HepG2 (cell line): ENCODE data around the gene USP9X. TPM values are rescaled to one million over a fixed set of nuclear protein-coding genes. Genes with fewer than 3 reads are reported as not detected.
A peak's percentile ranks its signal among the peaks of the same experiment; 100 is the strongest.

ENCODE experiments used
- ATF7 ChIP-seq, 2 experiments: fragments of 450-650 bp in 1 of 2; sonication (generic) in 1 of 2; formaldehyde crosslinking in 1 of 2; IDR thresholded peaks; 2 replicates each; pipeline versions ENCODE4 v1.4.0 to v1.6.1; 2016 to 2020; ENCODE audit warnings: antibody characterized with exemption in 1 of 2, mild to moderate bottlenecking in 1 of 2, missing genetic modification reagents in 1 of 2
- CAMTA2 ChIP-seq: sonication (generic); formaldehyde crosslinking; IDR thresholded peaks from 2 replicates; pipeline ENCODE4 v1.4.0; 2020; ENCODE audit warnings: mild to moderate bottlenecking, missing genetic modification reagents, borderline replicate concordance
- CC2D1A ChIP-seq: sonication (generic); formaldehyde crosslinking; IDR thresholded peaks from 2 replicates; pipeline ENCODE4 v1.8.1; 2023; ENCODE audit warnings: mild to moderate bottlenecking, missing genetic modification reagents
- GPN1 ChIP-seq: sonication (generic); formaldehyde crosslinking; IDR thresholded peaks from 2 replicates; pipeline ENCODE4 v1.5.1; 2020; ENCODE audit warnings: missing genetic modification reagents, borderline replicate concordance
- HINFP ChIP-seq: sonication (generic); formaldehyde crosslinking; IDR thresholded peaks from 2 replicates; pipeline ENCODE4 v1.4.0; 2020; ENCODE audit warnings: low read depth, mild to moderate bottlenecking, missing genetic modification reagents
- HMG20A ChIP-seq: IDR thresholded peaks from 2 replicates; pipeline ENCODE4 v1.6.1; 2016; ENCODE audit warnings: borderline replicate concordance
- LCORL ChIP-seq, 2 experiments: fragments of 450-650 bp in 1 of 2; sonication (generic) in 1 of 2; formaldehyde crosslinking in 1 of 2; IDR thresholded peaks; 2 replicates each; pipeline versions ENCODE4 v1.5.0 to v1.6.1; 2017 to 2020; ENCODE audit warnings: antibody characterized with exemption in 1 of 2, missing genetic modification reagents in 1 of 2
- MXD1 ChIP-seq: sonication (generic); formaldehyde crosslinking; IDR thresholded peaks from 2 replicates; pipeline ENCODE4 v1.4.0; 2020; ENCODE audit warnings: mild to moderate bottlenecking, missing genetic modification reagents
- PHF8 ChIP-seq: sonication (generic); formaldehyde crosslinking; IDR thresholded peaks from 2 replicates; pipeline ENCODE4 v1.5.0; 2020; ENCODE audit warnings: missing genetic modification reagents
- REPIN1 ChIP-seq: sonication (generic); formaldehyde crosslinking; IDR thresholded peaks from 2 replicates; pipeline ENCODE4 v1.8.0; 2022; ENCODE audit warnings: missing genetic modification reagents, low read depth, mild to moderate bottlenecking, borderline replicate concordance
- SOX13 ChIP-seq, 3 experiments: fragments of 450-650 bp in 1 of 3; sonication (generic) in 1 of 3; formaldehyde crosslinking in 1 of 3; IDR thresholded peaks in 2 of 3; conservative IDR thresholded peaks in 1 of 3; 2 replicates each; pipeline versions ENCODE4 v1.5.0 to v1.6.1; 2016 to 2020; ENCODE audit warnings: antibody characterized with exemption in 1 of 3, mild to moderate bottlenecking in 1 of 3, missing compliant biosample characterization in 1 of 3, missing genetic modification reagents in 1 of 3, moderate library complexity in 1 of 3
- STAT6 ChIP-seq: sonication (generic); formaldehyde crosslinking; IDR thresholded peaks from 2 replicates; pipeline ENCODE4 v1.4.0; 2020; ENCODE audit warnings: missing genetic modification reagents, mild to moderate bottlenecking, borderline replicate concordance
- ZBTB21 ChIP-seq: sonication (generic); formaldehyde crosslinking; IDR thresholded peaks from 2 replicates; pipeline ENCODE4 v1.4.0; 2020; ENCODE audit warnings: missing genetic modification reagents
- ZNF136 ChIP-seq: sonication (generic); formaldehyde crosslinking; IDR thresholded peaks from 2 replicates; pipeline ENCODE4 v1.8.1; 2022; ENCODE audit warnings: low read depth, mild to moderate bottlenecking, moderate library complexity, missing genetic modification reagents
- ZNF432 ChIP-seq: sonication (generic); formaldehyde crosslinking; IDR thresholded peaks from 2 replicates; pipeline ENCODE4 v1.5.0; 2020; ENCODE audit warnings: missing genetic modification reagents, mild to moderate bottlenecking, borderline replicate concordance
- ZNF44 ChIP-seq: sonication (generic); formaldehyde crosslinking; IDR thresholded peaks from 2 replicates; pipeline ENCODE4 v1.5.1; 2020; ENCODE audit warnings: mild to moderate bottlenecking, missing genetic modification reagents
- ZNF468 ChIP-seq: sonication (generic); formaldehyde crosslinking; IDR thresholded peaks from 2 replicates; pipeline ENCODE4 v1.8.0; 2022; ENCODE audit warnings: mild to moderate bottlenecking, moderate library complexity, missing genetic modification reagents
- ZNF576 ChIP-seq: sonication (generic); formaldehyde crosslinking; IDR thresholded peaks from 2 replicates; pipeline ENCODE4 v1.4.0; 2020; ENCODE audit warnings: mild to moderate bottlenecking, missing genetic modification reagents
- ZNF749 ChIP-seq: sonication (generic); formaldehyde crosslinking; IDR thresholded peaks from 2 replicates; pipeline ENCODE4 v1.8.0; 2022; ENCODE audit warnings: mild to moderate bottlenecking, missing genetic modification reagents, moderate library complexity, borderline replicate concordance
- polyA plus RNA-seq, 8 experiments: library from polyadenylated mRNA; depleted of rRNA in 3 of 8; stranded (reverse) in 7 of 8; unstranded in 1 of 8; fragments of >200 nt; fragmentation: Illumina TruSeq in 4 of 8; extraction: Trizol in 4 of 8; gene quantifications; 2 replicates each; pipeline versions ENCODE4 v1.2.1 to v1.2.3, GENCODE V29; 2011 to 2016; ENCODE audit warnings: low read depth in 4 of 8, missing spikeins in 1 of 8, mixed read lengths in 1 of 8; ENCODE audit not compliant: insufficient read depth in 1 of 8
- total RNA-seq, 5 experiments: library from RNA; depleted of rRNA; stranded (reverse); fragments of >200 nt; fragmentation: Illumina TruSeq; extraction: Trizol; gene quantifications; 2 replicates each; pipeline ENCODE4 v1.2.3, GENCODE V29; 2016; ENCODE audit warnings: low read depth in 1 of 5
- TF ChIP-seq, protein P1 (sequence below): sonication (generic); formaldehyde crosslinking; IDR thresholded peaks from 2 replicates; pipeline ENCODE4 v1.5.1; 2020; ENCODE audit warnings: mild to moderate bottlenecking, missing genetic modification reagents

The USP9X gene
- total and polyA plus RNA-seq, 2 of the 13 experiments (the other 11 are each of a cell fraction or from before 2014, with no cell fraction given), result 22.2 to 40.5 TPM

GRCh38 chrX:41047878-41048534 is 37.2 kb upstream of the USP9X start (continued):
- TF ChIP-seq MXD1 (no peak), ZNF432 (CRISPR knock-in tag) (no peak), SOX13 (IDR thresholded peaks at IDR 0.05) (no peak), SOX13 (CRISPR knock-in tag; conservative IDR thresholded peaks at IDR 0.05 in 1 of 2, IDR thresholded peaks at IDR 0.05 in 1 of 2) (no peak), ZNF136 (CRISPR knock-in tag) (no peak), ZNF468 (CRISPR knock-in tag) (no peak), ZBTB21 (CRISPR knock-in tag) (peak; percentile 92), ZNF576 (no peak), REPIN1 (CRISPR knock-in tag) (no peak), STAT6 (no peak), CC2D1A (CRISPR knock-in tag) (no peak), LCORL (IDR thresholded peaks at IDR 0.05) (no peak), LCORL (CRISPR knock-in tag; IDR thresholded peaks at IDR 0.05) (peak; percentile 21; the same call in 1 of the 2 replicates), HMG20A (CRISPR knock-in tag) (no peak), PHF8 (CRISPR knock-in tag) (no peak), ATF7 (IDR thresholded peaks at IDR 0.05) (no peak), ATF7 (CRISPR knock-in tag; IDR thresholded peaks at IDR 0.05) (no peak), HINFP (no peak), ZNF44 (CRISPR knock-in tag) (no peak), CAMTA2 (CRISPR knock-in tag) (no peak), ZNF749 (CRISPR knock-in tag) (no peak), GPN1 (CRISPR knock-in tag) (no peak)
- TF ChIP-seq, protein P1, sequence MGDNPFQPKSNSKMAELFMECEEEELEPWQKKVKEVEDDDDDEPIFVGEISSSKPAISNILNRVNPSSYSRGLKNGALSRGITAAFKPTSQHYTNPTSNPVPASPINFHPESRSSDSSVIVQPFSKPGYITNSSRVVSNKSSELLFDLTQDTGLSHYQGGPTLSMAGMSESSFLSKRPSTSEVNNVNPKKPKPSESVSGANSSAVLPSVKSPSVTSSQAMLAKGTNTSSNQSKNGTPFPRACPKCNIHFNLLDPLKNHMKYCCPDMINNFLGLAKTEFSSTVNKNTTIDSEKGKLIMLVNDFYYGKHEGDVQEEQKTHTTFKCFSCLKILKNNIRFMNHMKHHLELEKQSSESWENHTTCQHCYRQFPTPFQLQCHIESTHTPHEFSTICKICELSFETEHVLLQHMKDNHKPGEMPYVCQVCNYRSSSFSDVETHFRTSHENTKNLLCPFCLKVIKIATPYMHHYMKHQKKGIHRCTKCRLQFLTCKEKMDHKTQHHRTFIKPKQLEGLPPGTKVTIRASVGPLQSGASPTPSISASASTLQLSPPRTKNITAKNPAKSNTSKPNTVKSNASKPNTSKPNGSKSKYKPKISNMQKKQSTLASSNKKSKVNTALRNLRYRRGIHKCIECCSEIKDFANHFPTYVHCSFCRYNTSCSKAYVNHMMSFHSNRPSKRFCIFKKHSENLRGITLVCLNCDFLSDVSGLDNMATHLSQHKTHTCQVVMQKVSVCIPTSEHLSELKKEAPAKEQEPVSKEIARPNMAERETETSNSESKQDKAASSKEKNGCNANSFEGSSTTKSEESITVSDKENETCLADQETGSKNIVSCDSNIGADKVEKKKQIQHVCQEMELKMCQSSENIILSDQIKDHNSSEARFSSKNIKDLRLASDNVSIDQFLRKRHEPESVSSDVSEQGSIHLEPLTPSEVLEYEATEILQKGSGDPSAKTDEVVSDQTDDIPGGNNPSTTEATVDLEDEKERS (CRISPR knock-in tag), result no peak
